Jurkat, Clone E6-1 (cell line): Measurements from ENCODE around the gene ADIPOR1.
"Not testable (repeated sequence)": the region's sequence is repeated elsewhere in the genome, so short reads cannot be mapped to it uniquely, and the experiment has no call there.

ENCODE experiments used
- DNase-seq: peaks from one replicate; pipeline ENCODE4 v3.0.0-alpha.2; 2011; ENCODE audit warnings: low read depth, low spot score
- H3K4me3 ChIP-seq: 2 replicates; pipeline ENCODE4 v1.5.1; 2011; ENCODE audit warnings: mild to moderate bottlenecking, low read length, control low read depth, moderate library complexity

Gene ADIPOR1

DNA sequence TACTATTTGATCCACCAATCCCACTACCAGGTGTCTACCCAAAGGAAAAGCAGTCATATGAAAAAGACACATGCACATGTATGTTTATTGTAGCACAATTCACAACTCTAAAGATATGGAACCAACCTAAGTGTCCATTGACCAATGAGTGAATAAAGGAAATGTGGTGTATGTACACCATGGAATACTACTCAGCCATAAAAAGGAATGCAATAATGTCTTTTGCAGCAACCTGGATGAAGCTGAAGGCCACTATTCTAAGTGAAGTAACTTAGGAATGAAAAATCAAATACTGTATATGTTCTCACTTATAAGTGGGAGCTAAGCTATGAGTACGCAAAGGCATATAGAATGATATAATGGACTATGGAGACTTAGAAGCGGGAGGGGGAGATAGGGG, 12.6 kb downstream of the ADIPOR1 start:
- no peak overlapping the region for H3K4me3 ChIP-seq
- DNase-seq, result no peak

DNA sequence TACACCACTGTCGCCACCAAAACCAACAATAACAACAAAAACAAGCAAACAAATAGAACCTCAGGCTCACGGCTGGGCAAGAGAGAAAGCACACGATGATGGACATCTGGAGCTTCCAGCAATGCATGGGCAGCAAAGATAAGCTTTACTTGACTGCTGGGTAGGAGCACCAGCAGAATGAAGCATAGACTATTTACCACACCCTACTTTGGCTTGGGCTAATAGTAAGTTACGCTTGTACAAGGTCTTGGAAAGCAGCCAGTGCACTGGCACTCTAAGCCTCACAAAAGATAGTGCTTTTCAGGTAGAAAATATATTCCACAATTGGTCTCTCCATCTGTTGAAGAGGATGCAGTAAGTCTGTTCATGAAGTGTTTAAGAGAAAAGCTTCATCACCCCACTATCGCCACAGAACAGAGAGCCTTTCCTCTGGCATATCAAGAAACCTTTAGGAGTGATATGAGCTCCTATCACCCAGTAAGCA, 13.6 kb downstream of the ADIPOR1 start:
- no peak for DNase-seq

GRCh38 chr1:202942426-202942825, 15.7 kb downstream of the ADIPOR1 start:
- no peak for DNase-seq

More for the DNA sequence above, 13.6 kb downstream of the ADIPOR1 start:
- no peak overlapping the region for H3K4me3 ChIP-seq

GRCh38 chr1:202941372-202941771, 16.7 kb downstream of the ADIPOR1 start:
- no peak for DNase-seq
- no peak overlapping the region for H3K4me3 ChIP-seq

More at GRCh38 chr1:202942426-202942825, 15.7 kb downstream of the ADIPOR1 start:
- H3K4me3 ChIP-seq, result no peak overlapping the region

DNA sequence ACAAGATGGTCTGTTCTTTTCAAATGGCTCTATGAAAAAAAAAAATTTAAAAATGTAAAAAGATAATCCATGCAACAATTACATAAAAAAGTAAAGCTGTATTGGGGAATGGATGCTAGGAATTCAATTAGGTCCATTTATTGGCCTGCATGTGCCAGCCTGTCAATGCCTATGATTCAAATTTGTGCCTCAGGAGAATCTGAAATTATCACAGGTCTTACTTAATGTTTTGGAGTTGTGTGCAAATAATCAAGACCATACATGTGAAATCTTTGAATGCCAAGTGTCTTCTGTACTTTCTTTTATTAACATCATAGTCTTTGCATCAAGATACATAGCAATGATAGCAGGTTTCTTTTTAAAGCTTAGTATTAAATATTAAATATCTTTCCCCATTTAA, 17.6 kb downstream of the ADIPOR1 start:
- no peak for DNase-seq
- H3K4me3 ChIP-seq, result no peak overlapping the region

DNA sequence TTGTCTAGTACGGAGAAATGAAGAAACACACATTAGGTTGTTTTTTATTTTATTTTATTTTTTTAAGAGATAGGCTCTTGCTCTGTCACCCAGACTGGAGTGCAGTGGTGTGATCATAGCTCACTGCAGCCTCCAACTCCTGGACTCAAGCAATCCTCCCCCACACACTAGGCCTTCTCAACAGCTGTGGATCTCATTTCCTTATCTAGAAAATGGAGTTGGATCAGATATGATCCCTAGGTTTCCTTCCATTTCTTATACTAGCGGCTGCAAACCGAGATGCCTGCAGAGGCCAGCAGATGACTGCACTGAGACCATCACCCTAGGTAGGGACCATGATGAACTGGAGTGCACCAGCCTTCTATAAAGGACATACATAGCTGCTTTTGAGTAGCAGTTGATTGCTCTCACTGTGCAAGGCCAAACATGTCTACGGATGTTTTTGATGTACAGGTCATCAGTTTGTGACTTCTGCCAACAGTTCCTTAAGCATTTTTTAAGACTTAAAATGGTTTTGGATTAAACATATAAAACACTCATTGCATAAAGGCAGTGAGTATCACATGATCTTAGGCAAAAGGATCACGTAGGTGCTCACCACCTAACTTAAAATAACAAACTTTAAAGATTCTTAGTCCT, 19.7 kb downstream of the ADIPOR1 start:
- no peak overlapping the region for H3K4me3 ChIP-seq
- no peak for DNase-seq

- not testable (repeated sequence) for DNase-seq, H3K4me3 ChIP-seq
Measured at GRCh38 chr1:202936409-202936808, 21.7 kb downstream of the ADIPOR1 start.

GRCh38 chr1:202935844-202936243, 22.3 kb downstream of the ADIPOR1 start:
- H3K4me3 ChIP-seq, result no peak overlapping the region
- DNase-seq, result no peak

DNA sequence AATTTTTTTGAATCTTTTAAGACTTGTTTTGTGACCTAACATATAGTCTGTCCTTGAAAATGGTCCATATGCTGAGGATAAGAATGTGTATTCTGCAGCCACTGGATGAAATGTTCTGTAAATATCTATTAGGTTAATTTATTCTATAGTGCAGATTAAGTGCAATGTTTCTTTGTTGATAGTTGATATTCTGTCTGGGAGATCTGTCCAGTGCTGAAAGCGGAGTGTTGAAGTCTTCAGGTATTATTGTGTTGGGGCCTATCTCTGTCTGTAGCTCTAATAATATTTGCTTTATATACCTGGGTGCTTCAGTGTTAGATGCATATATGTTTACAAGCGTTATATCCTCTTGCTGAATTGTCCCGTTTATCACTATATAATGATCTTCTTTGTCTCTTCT, 23.4 kb downstream of the ADIPOR1 start:
- no peak overlapping the region for H3K4me3 ChIP-seq
- DNase-seq, result no peak

- no peak for DNase-seq
- H3K4me3 ChIP-seq, result no peak overlapping the region
Measured at GRCh38 chr1:202932476-202932875, 25.6 kb downstream of the ADIPOR1 start.

GRCh38 chr1:202926581-202927491, 31.3 kb downstream of the ADIPOR1 start, which contains the start of gene KLHL12:
TSS of gene KLHL12 (minus strand) at chr1:202927234. CDS start at chr1:202925162, 2,072 bp downstream.
- DNase-seq, result peak; percentile 92
- H3K4me3 ChIP-seq, result peak within 1 kb of the TSS; percentile 100

DNA sequence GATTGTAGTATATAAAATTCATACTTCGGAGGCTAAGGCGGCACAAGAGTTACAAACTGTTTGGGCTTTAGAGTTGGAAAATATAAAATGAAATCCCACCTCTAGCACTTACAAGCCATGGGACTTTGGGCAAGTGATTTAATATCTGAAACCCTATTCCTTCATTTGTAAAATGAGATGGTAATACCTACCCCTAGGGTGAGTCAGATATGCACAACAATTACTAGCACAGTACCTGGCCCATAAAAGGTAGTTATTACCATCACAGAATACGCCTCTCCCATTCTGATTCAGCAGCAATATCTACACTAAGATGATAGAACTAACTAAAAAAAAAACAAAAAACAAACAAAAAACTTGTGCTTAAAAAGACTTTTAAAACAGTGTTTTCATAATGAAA, 34.6 kb downstream of the ADIPOR1 start:
- no peak for DNase-seq
- no peak overlapping the region for H3K4me3 ChIP-seq

DNA sequence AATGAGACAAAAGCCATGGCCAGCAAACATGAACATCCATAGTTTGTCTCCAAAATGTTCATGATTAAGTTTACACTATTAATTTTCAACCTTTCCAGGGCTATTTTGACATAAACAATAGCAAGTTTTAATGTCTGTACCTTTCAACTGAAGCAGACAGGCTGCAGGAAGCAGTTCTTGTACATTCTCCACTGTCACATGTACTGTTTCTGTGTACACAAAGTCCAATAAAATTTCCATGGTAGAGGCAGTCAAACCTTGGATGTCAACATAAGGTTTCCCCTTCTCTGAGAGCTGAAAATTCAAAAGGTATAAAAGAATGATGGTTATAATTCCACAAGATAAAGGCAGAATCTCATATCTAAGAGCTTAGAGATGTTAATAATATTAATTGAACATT, 38.5 kb downstream of the ADIPOR1 start:
- DNase-seq, result no peak

GRCh38 chr1:202915146-202915545, 43.0 kb downstream of the ADIPOR1 start:
- no peak overlapping the region for H3K4me3 ChIP-seq
- DNase-seq, result no peak

More for the DNA sequence above, 38.5 kb downstream of the ADIPOR1 start:
- H3K4me3 ChIP-seq, result no peak overlapping the region

GRCh38 chr1:202912476-202912875, 45.6 kb downstream of the ADIPOR1 start:
- not testable (repeated sequence) for DNase-seq, H3K4me3 ChIP-seq

GRCh38 chr1:202909494-202909893, 48.6 kb downstream of the ADIPOR1 start:
- no peak for DNase-seq
- no peak overlapping the region for H3K4me3 ChIP-seq

GRCh38 chr1:202908998-202909397, 49.1 kb downstream of the ADIPOR1 start:
- H3K4me3 ChIP-seq, result no peak overlapping the region
- DNase-seq, result no peak

DNA sequence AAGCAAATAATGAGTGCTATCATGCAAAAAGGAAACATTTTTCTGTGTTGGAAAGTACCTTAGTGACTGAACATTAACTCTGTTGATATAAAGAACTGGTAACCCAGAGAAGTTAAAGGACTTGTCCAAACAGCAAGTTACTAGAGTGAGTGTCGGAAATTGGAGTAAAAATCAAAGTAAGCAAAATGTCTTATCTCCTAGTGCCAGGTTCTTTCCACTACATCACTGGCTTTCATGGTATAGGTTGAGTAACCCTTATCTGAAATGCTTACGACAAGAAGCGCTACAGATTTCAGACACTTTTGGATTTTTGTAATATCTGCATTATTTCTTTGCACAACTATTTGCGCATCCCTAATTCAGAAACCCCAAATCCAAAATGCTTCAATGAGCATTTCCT, 52.8 kb downstream of the ADIPOR1 start:
- no peak overlapping the region for H3K4me3 ChIP-seq
- DNase-seq, result no peak

- DNase-seq, H3K4me3 ChIP-seq: not testable (repeated sequence)
Measured at GRCh38 chr1:202903808-202904207, 54.3 kb downstream of the ADIPOR1 start.

DNA sequence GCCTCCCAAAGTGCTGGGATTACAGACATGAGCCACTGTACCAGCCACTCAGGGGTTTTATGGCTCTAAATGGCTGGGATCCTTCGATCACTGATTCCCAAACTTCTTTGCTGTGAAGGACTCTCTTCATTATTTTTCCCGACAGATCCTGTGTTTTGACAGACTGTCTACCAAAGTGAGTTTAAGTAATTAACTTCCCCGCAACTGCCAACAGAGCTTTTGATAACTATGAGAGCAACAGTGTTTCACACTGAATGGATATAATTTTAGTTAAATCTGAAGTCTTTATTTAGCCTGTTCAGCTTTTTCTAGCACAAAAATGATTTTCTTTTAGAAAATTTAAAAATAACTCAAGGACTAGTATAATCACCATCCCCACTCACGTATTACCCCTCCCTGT, 56.6 kb downstream of the ADIPOR1 start:
- no peak for DNase-seq
- no peak overlapping the region for H3K4me3 ChIP-seq
